ENCODE results near the gene TSTD2. TPM values are rescaled to one million over a fixed set of nuclear protein-coding genes. Genes with fewer than 3 reads are reported as not detected.
A peak's percentile ranks its signal among the peaks of the same experiment; 100 is the strongest.

Gene TSTD2
- total and polyA plus RNA-seq, 2 donors from 2014 or later: 9.0 to 23.4 TPM

DNA sequence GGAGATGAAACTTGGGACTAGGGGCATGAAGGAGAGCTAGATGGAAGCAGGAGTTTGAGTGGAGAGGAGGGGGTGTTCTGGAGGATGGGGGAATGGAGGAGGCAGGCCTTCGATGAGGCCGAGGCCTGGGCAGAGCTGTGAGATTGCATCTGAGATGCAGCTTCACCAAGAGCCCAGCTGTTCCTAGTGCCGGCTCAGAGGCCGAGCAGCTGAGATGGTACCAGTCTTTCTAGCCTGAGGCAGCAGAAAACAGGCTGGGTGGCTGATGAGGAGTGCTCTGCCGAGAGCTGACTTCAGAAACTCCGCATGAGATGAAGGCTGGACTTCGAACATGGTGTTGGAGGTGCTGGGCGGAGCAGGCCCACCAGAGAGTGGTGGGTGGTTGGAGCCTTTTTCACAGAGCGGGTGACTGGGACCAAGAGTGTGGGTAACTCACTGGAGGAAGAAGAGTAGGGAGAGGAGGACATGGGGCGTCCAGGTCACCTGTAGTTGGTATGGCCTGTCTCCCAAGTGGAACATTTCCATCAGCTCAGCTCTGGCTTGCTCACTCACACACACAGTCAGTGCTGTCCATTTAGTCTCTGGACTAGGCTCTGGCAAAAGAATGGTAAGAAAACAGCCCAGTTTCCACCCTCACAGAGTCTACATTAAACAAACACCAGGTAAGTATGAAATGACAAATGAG, 77.0 kb downstream of the TSTD2 start:
- Histone ChIP-seq H3K9me3 (ENCODE audit: control insufficient read depth in 2 of 3, insufficient read depth in 1 of 3, low read length in 3 of 3) (no peaks in the 10 kb centered on the region), H3K4me3 (ENCODE audit: low read length in 3 of 3) (no peak overlapping the region), H3K4me1 (ENCODE audit: control insufficient read depth in 2 of 3, insufficient read depth in 2 of 3, low read depth in 1 of 3, low read length in 3 of 3) (peaks cover 0 to 5% (median 3%) of the 10 kb centered on the region in 3 donors), H3K27ac (ENCODE audit: low read depth in 2 of 2, low read length in 2 of 2) (no peak overlapping the region), H3K27me3 (ENCODE audit: control insufficient read depth, insufficient read depth, low read length) (no peaks in the 10 kb centered on the region), H3K36me3 (ENCODE audit: control insufficient read depth in 2 of 3, insufficient read depth in 3 of 3, low read length in 3 of 3) (no peaks in the 10 kb centered on the region), H3K9ac (ENCODE audit: low read length in 3 of 3) (no peak overlapping the region)
- TF ChIP-seq, protein P1, sequence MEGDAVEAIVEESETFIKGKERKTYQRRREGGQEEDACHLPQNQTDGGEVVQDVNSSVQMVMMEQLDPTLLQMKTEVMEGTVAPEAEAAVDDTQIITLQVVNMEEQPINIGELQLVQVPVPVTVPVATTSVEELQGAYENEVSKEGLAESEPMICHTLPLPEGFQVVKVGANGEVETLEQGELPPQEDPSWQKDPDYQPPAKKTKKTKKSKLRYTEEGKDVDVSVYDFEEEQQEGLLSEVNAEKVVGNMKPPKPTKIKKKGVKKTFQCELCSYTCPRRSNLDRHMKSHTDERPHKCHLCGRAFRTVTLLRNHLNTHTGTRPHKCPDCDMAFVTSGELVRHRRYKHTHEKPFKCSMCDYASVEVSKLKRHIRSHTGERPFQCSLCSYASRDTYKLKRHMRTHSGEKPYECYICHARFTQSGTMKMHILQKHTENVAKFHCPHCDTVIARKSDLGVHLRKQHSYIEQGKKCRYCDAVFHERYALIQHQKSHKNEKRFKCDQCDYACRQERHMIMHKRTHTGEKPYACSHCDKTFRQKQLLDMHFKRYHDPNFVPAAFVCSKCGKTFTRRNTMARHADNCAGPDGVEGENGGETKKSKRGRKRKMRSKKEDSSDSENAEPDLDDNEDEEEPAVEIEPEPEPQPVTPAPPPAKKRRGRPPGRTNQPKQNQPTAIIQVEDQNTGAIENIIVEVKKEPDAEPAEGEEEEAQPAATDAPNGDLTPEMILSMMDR (IDR thresholded peaks at IDR 0.05; ENCODE audit: borderline replicate concordance, extremely low read depth, insufficient read depth): no peak
- FAIRE-seq: no peak
- intact Hi-C loops (cut with DNase I): no loop called here
- DNase-seq: no peak

DNA sequence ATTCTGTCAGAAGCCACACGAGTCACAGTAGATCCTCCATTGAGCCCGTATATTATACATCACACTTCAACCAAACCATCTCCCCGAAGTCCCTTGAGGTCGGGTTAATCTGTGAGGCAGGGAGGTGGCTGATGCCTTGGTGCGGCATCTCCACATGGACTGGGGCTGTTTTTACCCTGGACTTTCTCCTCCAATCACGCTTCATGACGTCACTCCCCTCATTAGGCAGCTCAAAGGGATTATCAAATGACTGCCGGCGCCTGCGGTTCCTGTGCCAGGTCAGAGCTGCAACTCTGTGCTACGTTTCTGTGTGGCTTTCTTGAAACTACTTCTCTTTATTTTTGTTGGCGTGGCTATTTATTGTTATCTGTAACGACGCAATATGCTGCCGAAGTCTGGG, 78.0 kb downstream of the TSTD2 start:
- TF ChIP-seq, protein P1 (IDR thresholded peaks at IDR 0.05; ENCODE audit: borderline replicate concordance, extremely low read depth, insufficient read depth): no peak
- H3K9ac ChIP-seq (ENCODE audit: low read length in 3 of 3): no peak overlapping the region
- H3K4me1 ChIP-seq (ENCODE audit: control insufficient read depth in 2 of 3, insufficient read depth in 2 of 3, low read depth in 1 of 3, low read length in 3 of 3): peaks cover 0 to 5% (median 3%) of the 10 kb centered on the region in 3 donors
- no peaks in the 10 kb centered on the region for H3K27me3 ChIP-seq (ENCODE audit: control insufficient read depth, insufficient read depth, low read length)
- DNase-seq: peak in 2 of 5 donors; percentile 28 to 61
- H3K36me3 ChIP-seq (ENCODE audit: control insufficient read depth in 2 of 3, insufficient read depth in 3 of 3, low read length in 3 of 3): no peaks in the 10 kb centered on the region
- H3K4me3 ChIP-seq (ENCODE audit: low read length in 3 of 3): no peak overlapping the region
- no peak overlapping the region for H3K27ac ChIP-seq (ENCODE audit: low read depth in 2 of 2, low read length in 2 of 2)
- no peaks in the 10 kb centered on the region for H3K9me3 ChIP-seq (ENCODE audit: control insufficient read depth in 2 of 3, insufficient read depth in 1 of 3, low read length in 3 of 3)
- intact Hi-C loops (cut with DNase I): no loop called here
- FAIRE-seq: no peak

- DNase-seq (no peak), FAIRE-seq (no peak)
- intact Hi-C loops (cut with DNase I): no loop called here
- Histone ChIP-seq H3K36me3 (ENCODE audit: control insufficient read depth in 2 of 3, insufficient read depth in 3 of 3, low read length in 3 of 3) (no peaks in the 10 kb centered on the region), H3K9ac (ENCODE audit: low read length in 3 of 3) (no peak overlapping the region), H3K4me1 (ENCODE audit: control insufficient read depth in 2 of 3, insufficient read depth in 2 of 3, low read depth in 1 of 3, low read length in 3 of 3) (peaks cover 0 to 5% (median 3%) of the 10 kb centered on the region in 3 donors), H3K27me3 (ENCODE audit: control insufficient read depth, insufficient read depth, low read length) (no peaks in the 10 kb centered on the region), H3K4me3 (ENCODE audit: low read length in 3 of 3) (no peak overlapping the region), H3K9me3 (ENCODE audit: control insufficient read depth in 2 of 3, insufficient read depth in 1 of 3, low read length in 3 of 3) (no peaks in the 10 kb centered on the region), H3K27ac (ENCODE audit: low read depth in 2 of 2, low read length in 2 of 2) (no peak overlapping the region)
- TF ChIP-seq, protein P1 (IDR thresholded peaks at IDR 0.05; ENCODE audit: borderline replicate concordance, extremely low read depth, insufficient read depth): no peak
These were observed 78.5 kb downstream of the TSTD2 start for GRCh38 chr9:97554566-97555075.
